Keratinocyte (primary cell): Measurements from ENCODE around the gene AK9. TPM values are rescaled to one million over a fixed set of nuclear protein-coding genes. Genes with fewer than 3 reads are reported as not detected.

Experiments used
- DNase-seq: peaks from one replicate; pipeline ENCODE4 v3.0.0-alpha.2; 2011; ENCODE audit warnings: low read depth, missing footprints, low spot score
- FAIRE-seq: peaks from 2 replicates; lab custom pipeline; 2011; peaks lifted over from hg19 to GRCh38; lab: Jason Lieb, UNC
- H2AFZ ChIP-seq: 2 replicates; pipeline ENCODE4 v1.6.0; 2012; ENCODE audit warnings: low read length, control low read depth, inconsistent platforms; ENCODE audit not compliant: control insufficient read depth
- H3K27ac ChIP-seq: 2 replicates; pipeline ENCODE4 v1.5.1; 2011; ENCODE audit warnings: low read length; ENCODE audit not compliant: control insufficient read depth, insufficient read depth
- H3K27me3 ChIP-seq: 3 replicates; pipeline ENCODE4 v1.6.0; 2011; ENCODE audit warnings: low read length; ENCODE audit not compliant: control insufficient read depth, insufficient read depth; ENCODE audit errors: extremely low read depth
- H3K36me3 ChIP-seq, 2 experiments: 2 replicates in 1 of 2; 3 replicates in 1 of 2; pipeline ENCODE4 v1.5.1; 2011; ENCODE audit warnings: low read length in 2 of 2, mild to moderate bottlenecking in 1 of 2; ENCODE audit not compliant: control insufficient read depth in 2 of 2, insufficient read depth in 2 of 2; ENCODE audit errors: extremely low read depth in 1 of 2
- H3K4me1 ChIP-seq: 3 replicates; pipeline ENCODE4 v1.5.1; 2011; ENCODE audit warnings: low read length; ENCODE audit not compliant: control insufficient read depth, insufficient read depth; ENCODE audit errors: extremely low read depth
- H3K4me2 ChIP-seq: 3 replicates; pipeline ENCODE4 v1.6.0; 2011; ENCODE audit warnings: low read depth, low read length; ENCODE audit not compliant: control insufficient read depth, insufficient read depth; ENCODE audit errors: extremely low read depth
- H3K4me3 ChIP-seq, 3 experiments: fragments of 200-600 bp in 1 of 3; sonication (generic) in 1 of 3; 2 replicates in 2 of 3; 3 replicates in 1 of 3; pipeline ENCODE4 v1.5.1; 2011 to 2016; ENCODE audit warnings: low read length in 3 of 3, mild to moderate bottlenecking in 3 of 3, control low read depth in 2 of 3, inconsistent platforms in 1 of 3, low read depth in 1 of 3, mixed read lengths in 1 of 3, mixed run types in 1 of 3, moderate library complexity in 1 of 3; ENCODE audit not compliant: control insufficient read depth in 2 of 3, insufficient read depth in 2 of 3; ENCODE audit errors: extremely low read depth in 1 of 3
- H3K79me2 ChIP-seq: 2 replicates; pipeline ENCODE4 v1.6.0; 2012; ENCODE audit warnings: low read length; ENCODE audit not compliant: control insufficient read depth, insufficient read depth
- H3K9ac ChIP-seq: 3 replicates; pipeline ENCODE4 v1.6.0; 2011; ENCODE audit warnings: low read length; ENCODE audit not compliant: control insufficient read depth, insufficient read depth; ENCODE audit errors: extremely low read depth
- H3K9me1 ChIP-seq: 3 replicates; pipeline ENCODE4 v1.6.0; 2011; ENCODE audit warnings: low read length; ENCODE audit not compliant: control insufficient read depth, insufficient read depth; ENCODE audit errors: extremely low read depth
- H3K9me3 ChIP-seq: 2 replicates; pipeline ENCODE4 v1.5.1; 2012; ENCODE audit warnings: low read depth, low read length; ENCODE audit not compliant: control insufficient read depth
- H4K20me1 ChIP-seq: 3 replicates; pipeline ENCODE4 v1.6.0; 2011; ENCODE audit warnings: low read length; ENCODE audit not compliant: control insufficient read depth, insufficient read depth; ENCODE audit errors: extremely low read depth
- CTCF ChIP-seq, 3 experiments: IDR thresholded peaks in 1 of 3; conservative IDR thresholded peaks in 1 of 3; optimal IDR thresholded peaks in 1 of 3; 2 replicates in 2 of 3; 3 replicates in 1 of 3; pipeline versions ENCODE3 to v1.5.1; 2011; ENCODE audit warnings: low read length in 3 of 3, mild to moderate bottlenecking in 3 of 3, moderate library complexity in 2 of 3, control low read depth in 1 of 3, inconsistent platforms in 1 of 3; ENCODE audit not compliant: insufficient read depth in 2 of 3; ENCODE audit errors: extremely low read depth in 1 of 3
- EZH2 ChIP-seq: IDR thresholded peaks from one replicate; pipeline ENCODE4 v1.6.1; 2012; ENCODE audit warnings: inconsistent platforms, mild to moderate bottlenecking, low read length, moderate library complexity
- dilution Hi-C: fragments of 300-500 bp; cut with MboI; formaldehyde crosslinking; loops from one replicate; pipeline ENCODE4 v1.7.0; 2020; ENCODE audit warnings: low sequenced_read_pairs; ENCODE audit not compliant: extremely low pct_ligation_motif_present
- polyA minus RNA-seq, 3 experiments: library from RNA; depleted of rRNA, polyadenylated mRNA; stranded (reverse); fragments of >200 nt; gene quantifications; 1 replicate in 1 of 3; 2 replicates in 1 of 3; 3 replicates in 1 of 3; pipeline ENCODE4 v1.2.3, GENCODE V29; 2011
- polyA plus RNA-seq, 5 experiments: library from polyadenylated mRNA; depleted of rRNA in 3 of 5; stranded (reverse) in 3 of 5; stranded (forward) in 1 of 5; unstranded in 1 of 5; fragments of >200 nt; gene quantifications; 1 replicate in 1 of 5; 2 replicates in 3 of 5; 3 replicates in 1 of 5; pipeline versions ENCODE4 v1.2.1 to v1.2.3, GENCODE V29; 2011 to 2012; ENCODE audit warnings: missing spikeins in 2 of 5, low read depth in 1 of 5, low replicate concordance in 1 of 5

Gene AK9
- polyA plus RNA-seq, result 0.94 to 1.8 TPM (median 1.2 TPM) in 3 replicates
- 15.6 TPM for polyA plus RNA-seq (2011; ENCODE audit: low read depth)
- 0.71 and 1.7 TPM in 2 replicates for polyA plus RNA-seq (2011; cell fraction: cytosol; rRNA removed)
- polyA plus RNA-seq (2011; cell fraction: nucleus; rRNA removed), result 1.3 and 2.3 TPM in 2 replicates
- 0.60 and 3.7 TPM in 2 replicates for polyA plus RNA-seq (2012; ENCODE audit: low replicate concordance)
- polyA minus RNA-seq, result 0.23 to 1.0 TPM (median 0.86 TPM) in 3 replicates
- not detected for polyA minus RNA-seq (2011; cell fraction: cytosol; rRNA and poly(A)+ RNA removed)
- polyA minus RNA-seq (2011; cell fraction: nucleus; rRNA and poly(A)+ RNA removed), result 0.32 and 1.5 TPM in 2 replicates

GRCh38 chr6:109690737-109691621 is at the start of gene AK9, which contains the start of gene FIG4:
Gene AK9, minus strand, starts transcription at chr6:109691202. Its CDS starts 15,457 bp downstream, at chr6:109675745.
Gene FIG4, plus strand, starts transcription at chr6:109691296. Its CDS starts 140 bp downstream, at chr6:109691436.
- peak within 1 kb of the TSS; percentile 81 for H3K9ac ChIP-seq
- peak within 1 kb of the TSS; percentile 83 for H3K27ac ChIP-seq
- H3K9me1 ChIP-seq, result no peaks in the 10 kb centered on the region
- peak within 1 kb of the TSS; percentile 63 to 97 (median 83) for H3K4me3 ChIP-seq
- H4K20me1 ChIP-seq, result no peaks in the 10 kb centered on the region
- no peaks in the 10 kb centered on the region for H3K27me3 ChIP-seq
- DNase-seq (peak; percentile 57), FAIRE-seq (peak; percentile 84)
- no peaks in the 10 kb centered on the region for H3K36me3 ChIP-seq
- dilution Hi-C loops, result no loop called here
- peak within 1 kb of the TSS; percentile 97 for H2AFZ ChIP-seq
- TF ChIP-seq EZH2 (no peak), CTCF (optimal IDR thresholded peaks at IDR 0.05 in 1 of 3, IDR thresholded peaks at IDR 0.05 in 1 of 3, conservative IDR thresholded peaks at IDR 0.05 in 1 of 3; ENCODE audit: extremely low read depth in 1 of 3, insufficient read depth in 2 of 3, low read length in 3 of 3) (peak; percentile 7 to 56 (median 11))
- peak within 1 kb of the TSS; percentile 99 for H3K4me2 ChIP-seq
- no peaks in the 10 kb centered on the region for H3K79me2 ChIP-seq
- H3K4me1 ChIP-seq, result peaks cover 21% of the 10 kb centered on the region
- no peaks in the 10 kb centered on the region for H3K9me3 ChIP-seq

GRCh38 chr6:109740787-109741186 is 49.8 kb upstream of the AK9 start:
- Histone ChIP-seq H2AFZ (no peak overlapping the region), H3K4me3 (no peak overlapping the region), H3K9me3 (no peaks in the 10 kb centered on the region), H3K79me2 (no peaks in the 10 kb centered on the region), H4K20me1 (no peaks in the 10 kb centered on the region), H3K36me3 (no peaks in the 10 kb centered on the region), H3K27me3 (no peaks in the 10 kb centered on the region), H3K9ac (no peak overlapping the region), H3K4me2 (no peak overlapping the region), H3K27ac (no peak overlapping the region), H3K4me1 (peaks cover 9% of the 10 kb centered on the region), H3K9me1 (no peaks in the 10 kb centered on the region)
- FAIRE-seq, result no peak
- TF ChIP-seq CTCF (optimal IDR thresholded peaks at IDR 0.05 in 1 of 3, IDR thresholded peaks at IDR 0.05 in 1 of 3, conservative IDR thresholded peaks at IDR 0.05 in 1 of 3; ENCODE audit: extremely low read depth in 1 of 3, insufficient read depth in 2 of 3, low read length in 3 of 3), result no peak
- no peak for TF ChIP-seq EZH2
- dilution Hi-C loops, result no loop called here
- DNase-seq, result no peak
